OCI-LY1 (cell line): ENCODE measurements around the gene POT1.

Experiments
- H2AFZ ChIP-seq: fragments of 200-600 bp; sonication (generic), shearing (Covaris generic); 2 replicates; pipeline ENCODE4 v1.6.0; 2014; ENCODE audit warnings: antibody characterized with exemption, mild to moderate bottlenecking, low read length
- H3F3A ChIP-seq: fragments of 200-600 bp; sonication (generic), shearing (Covaris generic); 2 replicates; pipeline ENCODE4 v1.6.0; 2014; ENCODE audit warnings: mild to moderate bottlenecking, antibody characterized with exemption, low read length, moderate library complexity; ENCODE audit not compliant: insufficient read depth
- H3K27ac ChIP-seq: fragments of 200-600 bp; sonication (generic); 2 replicates; pipeline ENCODE4 v1.5.1; 2014; ENCODE audit warnings: low read length, mixed run types, mild to moderate bottlenecking, low read depth; ENCODE audit not compliant: poor library complexity, severe bottlenecking
- H3K27me3 ChIP-seq: fragments of 200-600 bp; sonication (generic); 2 replicates; pipeline ENCODE4 v1.6.0; 2014; ENCODE audit warnings: antibody characterized with exemption, mild to moderate bottlenecking, low read length, moderate library complexity; ENCODE audit not compliant: insufficient read depth
- H3K36me3 ChIP-seq: fragments of 200-600 bp; sonication (generic); 2 replicates; pipeline ENCODE4 v1.6.1; 2014; ENCODE audit warnings: mild to moderate bottlenecking, antibody characterized with exemption, low read length, moderate library complexity, mixed read lengths; ENCODE audit not compliant: insufficient read depth
- H3K4me1 ChIP-seq: fragments of 200-600 bp; sonication (generic); 2 replicates; pipeline ENCODE4 v1.5.1; 2014; ENCODE audit warnings: mild to moderate bottlenecking, low read length, moderate library complexity; ENCODE audit not compliant: insufficient read depth, severe bottlenecking
- H3K4me2 ChIP-seq: fragments of 200-600 bp; sonication (generic), shearing (Covaris generic); 2 replicates; pipeline ENCODE4 v1.6.1; 2014; ENCODE audit warnings: low read length
- H3K4me3 ChIP-seq: fragments of 200-600 bp; sonication (generic); 2 replicates; pipeline ENCODE4 v1.5.1; 2014; ENCODE audit warnings: low read length, low read depth, mild to moderate bottlenecking, mixed read lengths; ENCODE audit not compliant: poor library complexity, severe bottlenecking
- H3K79me2 ChIP-seq: fragments of 200-600 bp; shearing (Covaris generic); 2 replicates; pipeline ENCODE4 v1.6.1; 2016; ENCODE audit warnings: mixed run types, low read length, mixed read lengths; ENCODE audit not compliant: insufficient read depth
- H3K9ac ChIP-seq: fragments of 200-600 bp; sonication (generic), shearing (Covaris generic); 2 replicates; pipeline ENCODE4 v1.6.1; 2014; ENCODE audit warnings: mild to moderate bottlenecking, low read length, mixed read lengths
- H3K9me2 ChIP-seq: fragments of 200-600 bp; sonication (generic), shearing (Covaris generic); 2 replicates; pipeline ENCODE4 v1.6.1; 2014; ENCODE audit warnings: low read depth, mild to moderate bottlenecking, low read length, mixed read lengths
- H3K9me3 ChIP-seq: fragments of 200-600 bp; shearing (Covaris generic); 2 replicates; pipeline ENCODE4 v1.6.1; 2014; ENCODE audit warnings: low read length, mixed read lengths
- H4K20me1 ChIP-seq: fragments of 200-600 bp; sonication (generic), shearing (Covaris generic); 2 replicates; pipeline ENCODE4 v1.6.0; 2016; ENCODE audit warnings: mild to moderate bottlenecking, low read length; ENCODE audit not compliant: insufficient read depth
- EZH2 ChIP-seq: fragments of 200-600 bp; sonication (generic), shearing (Covaris generic); IDR thresholded peaks from 2 replicates; pipeline ENCODE4 v1.8.0; 2017; ENCODE audit warnings: borderline replicate concordance, mixed run types, mild to moderate bottlenecking, antibody characterized with exemption, low read length, moderate library complexity, mixed read lengths
- TF ChIP-seq, protein P1 (sequence below): fragments of 200-600 bp; sonication (generic), shearing (Covaris generic); IDR thresholded peaks from 2 replicates; pipeline ENCODE4 v1.5.1; 2017; ENCODE audit warnings: mild to moderate bottlenecking, antibody characterized with exemption, low read length, moderate library complexity, mixed read lengths

Gene POT1

DNA sequence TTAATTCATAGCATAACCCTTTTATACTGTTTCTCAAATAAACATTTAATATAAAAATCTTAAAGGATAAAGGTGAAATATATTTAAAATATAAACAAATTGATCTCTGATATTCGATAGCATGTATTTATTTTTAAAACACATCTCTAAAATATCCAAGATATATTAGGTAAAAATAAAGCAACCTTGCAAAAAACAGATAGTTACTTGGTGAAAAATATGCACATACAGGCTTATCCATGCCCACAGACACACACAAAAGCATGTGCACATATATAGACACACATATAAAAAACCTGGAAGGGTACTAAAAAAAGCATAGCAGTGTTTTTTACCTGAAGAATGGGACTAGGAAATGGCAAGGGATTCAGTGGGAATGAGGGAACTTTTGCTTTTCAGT is 19.8 kb downstream of the POT1 start:
- no peak overlapping the region for H3K4me3 ChIP-seq
- TF ChIP-seq EZH2: no peak
- TF ChIP-seq, protein P1, sequence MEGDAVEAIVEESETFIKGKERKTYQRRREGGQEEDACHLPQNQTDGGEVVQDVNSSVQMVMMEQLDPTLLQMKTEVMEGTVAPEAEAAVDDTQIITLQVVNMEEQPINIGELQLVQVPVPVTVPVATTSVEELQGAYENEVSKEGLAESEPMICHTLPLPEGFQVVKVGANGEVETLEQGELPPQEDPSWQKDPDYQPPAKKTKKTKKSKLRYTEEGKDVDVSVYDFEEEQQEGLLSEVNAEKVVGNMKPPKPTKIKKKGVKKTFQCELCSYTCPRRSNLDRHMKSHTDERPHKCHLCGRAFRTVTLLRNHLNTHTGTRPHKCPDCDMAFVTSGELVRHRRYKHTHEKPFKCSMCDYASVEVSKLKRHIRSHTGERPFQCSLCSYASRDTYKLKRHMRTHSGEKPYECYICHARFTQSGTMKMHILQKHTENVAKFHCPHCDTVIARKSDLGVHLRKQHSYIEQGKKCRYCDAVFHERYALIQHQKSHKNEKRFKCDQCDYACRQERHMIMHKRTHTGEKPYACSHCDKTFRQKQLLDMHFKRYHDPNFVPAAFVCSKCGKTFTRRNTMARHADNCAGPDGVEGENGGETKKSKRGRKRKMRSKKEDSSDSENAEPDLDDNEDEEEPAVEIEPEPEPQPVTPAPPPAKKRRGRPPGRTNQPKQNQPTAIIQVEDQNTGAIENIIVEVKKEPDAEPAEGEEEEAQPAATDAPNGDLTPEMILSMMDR: no peak
- no peak overlapping the region for H3K4me2 ChIP-seq
- no peaks in the 10 kb centered on the region for H3K9me2 ChIP-seq
- H3K4me1 ChIP-seq: no peaks in the 10 kb centered on the region
- H3K9me3 ChIP-seq: no peaks in the 10 kb centered on the region
- peaks cover 22% of the 10 kb centered on the region for H3K36me3 ChIP-seq
- H3K27me3 ChIP-seq: no peaks in the 10 kb centered on the region
- no peaks in the 10 kb centered on the region for H3F3A ChIP-seq
- H3K79me2 ChIP-seq: 0 out of 2 replicates have a peak, but pooled peaks cover 4% of the 10 kb centered on the region
- H3K27ac ChIP-seq: no peak overlapping the region
- H3K9ac ChIP-seq: no peak overlapping the region
- no peaks in the 10 kb centered on the region; the same call in none of the 2 replicates for H4K20me1 ChIP-seq
- no peak overlapping the region for H2AFZ ChIP-seq

DNA sequence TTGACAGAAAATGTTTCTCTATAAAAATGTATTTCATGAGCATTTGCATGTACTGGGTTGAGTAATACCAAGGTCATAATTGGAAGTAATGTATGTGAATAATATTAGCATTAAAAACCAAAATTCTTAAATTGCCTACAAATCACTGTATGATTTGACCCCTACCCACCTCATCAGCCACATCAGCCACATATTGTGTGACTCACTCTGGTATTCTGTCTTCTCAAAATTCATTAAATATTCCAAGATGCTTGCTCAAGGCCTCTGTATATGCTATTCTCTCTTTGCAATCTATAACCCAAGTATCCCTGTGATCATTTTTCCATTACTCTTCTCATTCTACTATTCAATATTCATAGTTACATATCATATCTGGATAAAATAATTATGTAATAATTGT is 21.4 kb downstream of the POT1 start:
- no peaks in the 10 kb centered on the region for H3K9me3 ChIP-seq
- H3K4me3 ChIP-seq: no peak overlapping the region
- H2AFZ ChIP-seq: no peak overlapping the region
- H3K4me2 ChIP-seq: no peak overlapping the region
- TF ChIP-seq EZH2: no peak
- TF ChIP-seq, protein P1: no peak
- H3K79me2 ChIP-seq: 0 out of 2 replicates have a peak, but pooled peaks cover 4% of the 10 kb centered on the region
- peaks cover 13% of the 10 kb centered on the region for H3K36me3 ChIP-seq
- H3K9ac ChIP-seq: no peak overlapping the region
- no peaks in the 10 kb centered on the region for H3F3A ChIP-seq
- no peaks in the 10 kb centered on the region for H3K9me2 ChIP-seq
- no peaks in the 10 kb centered on the region for H3K4me1 ChIP-seq
- no peaks in the 10 kb centered on the region; the same call in none of the 2 replicates for H4K20me1 ChIP-seq
- H3K27me3 ChIP-seq: no peaks in the 10 kb centered on the region
- H3K27ac ChIP-seq: no peak overlapping the region

DNA sequence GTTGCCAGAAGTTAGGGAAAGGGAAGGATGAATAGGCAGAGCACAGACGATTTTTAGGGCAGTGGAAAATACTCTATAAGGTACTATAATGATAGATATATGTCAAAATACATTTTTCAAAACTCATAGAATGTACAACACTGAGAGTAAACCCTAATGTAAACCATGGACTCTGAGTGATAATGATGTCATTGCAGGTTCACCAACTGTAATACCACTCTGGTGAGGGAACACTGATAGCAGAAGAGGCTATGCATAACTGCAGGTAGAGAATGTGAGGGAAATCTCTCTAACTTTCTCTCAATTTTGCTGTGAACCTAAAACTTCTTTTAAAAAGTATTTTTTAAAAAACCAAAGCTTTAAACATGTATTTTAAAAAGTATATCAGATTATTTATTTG is 22.1 kb downstream of the POT1 start:
- H3K9me3 ChIP-seq: no peaks in the 10 kb centered on the region
- peaks cover 10% of the 10 kb centered on the region; the same call in 1 of the 2 replicates for H3K36me3 ChIP-seq
- TF ChIP-seq EZH2: no peak
- TF ChIP-seq, protein P1: no peak
- no peak overlapping the region for H3K4me3 ChIP-seq
- no peaks in the 10 kb centered on the region for H3K27me3 ChIP-seq
- H3K4me1 ChIP-seq: no peaks in the 10 kb centered on the region
- H3K27ac ChIP-seq: no peak overlapping the region
- H3K79me2 ChIP-seq: 0 out of 2 replicates have a peak, but pooled peaks cover 4% of the 10 kb centered on the region
- no peaks in the 10 kb centered on the region for H3F3A ChIP-seq
- H3K4me2 ChIP-seq: no peak overlapping the region
- H3K9me2 ChIP-seq: no peaks in the 10 kb centered on the region
- H4K20me1 ChIP-seq: no peaks in the 10 kb centered on the region; the same call in none of the 2 replicates
- no peak overlapping the region for H2AFZ ChIP-seq
- H3K9ac ChIP-seq: no peak overlapping the region
